ENCODE data around the gene CPA5. TPM values are rescaled to one million over a fixed set of nuclear protein-coding genes. Genes with fewer than 3 reads are reported as not detected.

The CPA5 gene
- total RNA-seq, 1 donor from 2014 or later = 0.91 TPM

DNA sequence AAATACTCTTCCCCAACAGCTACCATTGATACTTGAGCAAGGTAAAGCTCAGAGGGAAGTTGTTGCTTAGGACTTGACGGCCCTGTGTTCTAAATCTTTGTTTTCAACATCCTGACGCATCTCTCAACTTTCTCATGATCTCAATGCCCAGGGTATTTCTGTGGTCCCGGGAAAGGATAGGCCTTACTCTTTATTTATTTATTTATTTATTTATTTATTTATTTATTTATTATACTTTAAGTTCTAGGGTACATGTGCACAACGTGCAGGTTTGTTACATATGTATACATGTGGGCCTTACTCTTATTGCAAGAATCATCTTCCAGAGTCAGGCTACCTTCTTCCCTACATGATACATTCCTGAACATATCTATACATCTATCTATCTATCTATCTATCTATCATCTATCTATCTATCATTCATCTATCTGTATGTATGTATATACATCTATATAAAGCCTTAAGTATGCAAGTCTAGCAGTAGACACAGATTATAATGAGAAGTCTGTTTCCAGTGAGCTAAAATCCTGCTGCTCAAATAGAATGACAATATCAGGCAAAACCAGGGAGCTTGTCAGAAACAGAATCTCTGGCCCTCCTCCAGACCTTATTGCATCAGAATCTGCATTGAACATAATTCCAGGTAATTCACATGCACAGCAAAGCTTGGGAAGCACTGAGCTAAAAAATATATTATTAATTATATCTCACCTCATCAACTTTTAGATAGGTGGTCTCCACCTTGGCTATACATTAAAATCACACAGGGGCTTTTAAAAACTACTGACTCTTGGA, 12.2 kb upstream of the CPA5 start:
- intact Hi-C loops (cut with micrococcal nuclease) = no loop called here

DNA sequence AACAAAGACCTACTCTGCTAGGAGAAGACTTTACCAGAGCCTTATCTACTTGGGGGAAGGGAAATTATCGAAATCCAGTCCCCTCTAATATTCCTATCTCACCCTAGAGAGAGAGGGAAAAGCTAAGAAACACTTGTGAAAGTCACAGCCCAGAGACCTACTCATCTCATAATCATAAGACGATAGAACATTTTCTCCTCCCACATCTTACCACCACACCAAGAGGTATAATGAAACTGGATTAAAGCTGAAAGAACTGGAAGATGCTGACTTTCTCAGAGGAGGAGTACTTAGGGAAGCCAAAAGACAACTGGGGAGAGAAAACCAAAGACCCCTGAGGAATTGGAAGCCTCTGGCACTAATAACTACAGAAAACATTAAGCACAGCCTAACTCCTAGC, 10.8 kb upstream of the CPA5 start:
- intact Hi-C loops (cut with micrococcal nuclease) = no loop called here

DNA sequence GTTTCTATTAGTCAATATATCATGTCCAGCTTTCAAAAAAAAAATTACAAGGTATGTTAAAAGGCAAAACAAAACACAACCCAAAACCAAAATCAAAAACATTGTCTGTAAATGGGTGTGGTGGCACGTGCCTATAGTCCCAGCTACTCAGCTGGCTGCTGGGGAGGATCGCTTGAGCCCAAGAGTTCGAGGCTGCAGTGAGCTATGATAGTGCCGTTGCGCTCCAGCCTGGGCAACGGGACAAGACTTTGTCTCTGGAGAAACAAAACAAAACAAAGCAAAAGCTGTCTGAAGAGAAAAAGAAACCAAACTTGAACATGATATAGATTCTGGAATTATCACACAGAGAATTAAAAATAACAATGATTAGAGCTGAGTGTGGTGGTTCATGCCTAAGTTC, 10.3 kb upstream of the CPA5 start:
- intact Hi-C loops (cut with micrococcal nuclease) = no loop called here

DNA sequence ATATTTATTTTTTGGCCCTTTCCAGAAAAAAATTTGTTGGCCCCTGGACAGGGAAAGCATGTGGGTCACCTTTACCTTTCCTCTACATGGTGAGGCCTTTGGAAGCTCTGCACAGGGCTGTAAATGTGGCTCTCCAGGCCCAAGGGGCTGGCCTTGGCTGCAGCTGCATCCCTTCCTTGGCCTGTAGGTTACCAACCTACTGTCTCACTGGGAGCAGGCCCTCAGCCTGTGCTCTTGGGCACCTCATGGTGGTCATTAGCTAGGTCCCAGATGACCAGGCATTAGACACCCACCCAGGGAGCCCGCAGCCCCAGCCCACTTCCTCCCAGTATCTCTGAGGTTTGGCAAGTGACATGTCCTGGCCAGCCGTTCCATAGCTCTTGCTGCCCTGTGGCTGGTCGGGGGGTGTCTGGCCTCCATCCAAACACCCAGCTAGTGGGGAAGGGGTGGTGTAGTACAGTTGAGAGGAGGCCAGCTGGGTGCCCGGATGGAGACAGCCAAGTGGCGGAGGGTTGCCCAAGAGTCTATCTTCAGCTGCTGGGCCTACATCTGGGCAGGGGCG, 7.1 kb upstream of the CPA5 start:
- intact Hi-C loops (cut with micrococcal nuclease) = no loop called here

DNA sequence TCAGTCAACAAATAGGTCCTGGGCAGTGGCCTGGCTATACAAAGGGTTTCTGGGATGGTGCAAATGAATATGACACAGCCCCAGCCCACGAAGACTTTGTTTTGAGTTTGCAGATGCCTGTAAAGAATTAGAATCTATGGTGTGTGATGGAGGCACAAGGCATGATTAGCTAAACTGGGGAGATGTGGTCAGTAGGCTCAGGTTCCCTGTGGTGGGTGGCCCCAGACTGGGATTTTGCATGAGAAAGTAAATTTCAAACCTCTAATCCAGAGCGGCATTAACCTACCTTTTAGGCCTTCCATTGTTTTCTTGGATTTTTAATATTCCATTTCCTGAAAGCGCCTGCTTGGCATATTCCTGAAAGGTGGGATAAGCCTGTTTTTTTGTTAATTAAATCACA, 6.4 kb upstream of the CPA5 start:
- intact Hi-C loops (cut with micrococcal nuclease) = no loop called here

DNA sequence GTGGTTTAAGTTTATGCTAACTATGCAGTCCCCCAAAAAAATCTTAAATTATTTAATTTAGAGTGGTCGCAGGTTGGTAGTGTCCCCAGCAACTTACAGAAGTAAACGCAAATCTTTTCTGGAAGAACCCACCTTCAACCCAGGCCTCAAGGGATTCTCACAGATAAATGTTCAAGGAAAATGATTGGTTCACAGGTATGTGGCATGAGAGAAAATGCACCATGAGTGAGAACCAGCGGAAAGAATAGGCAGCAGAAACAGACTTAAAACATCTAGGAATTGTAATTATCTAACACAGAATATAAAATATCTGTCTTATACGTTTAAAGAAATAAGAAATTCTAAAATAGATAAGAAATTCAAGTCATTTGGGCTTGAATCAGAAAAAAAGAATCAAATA, 2.7 kb upstream of the CPA5 start:
- intact Hi-C loops (cut with micrococcal nuclease) = no loop called here

DNA sequence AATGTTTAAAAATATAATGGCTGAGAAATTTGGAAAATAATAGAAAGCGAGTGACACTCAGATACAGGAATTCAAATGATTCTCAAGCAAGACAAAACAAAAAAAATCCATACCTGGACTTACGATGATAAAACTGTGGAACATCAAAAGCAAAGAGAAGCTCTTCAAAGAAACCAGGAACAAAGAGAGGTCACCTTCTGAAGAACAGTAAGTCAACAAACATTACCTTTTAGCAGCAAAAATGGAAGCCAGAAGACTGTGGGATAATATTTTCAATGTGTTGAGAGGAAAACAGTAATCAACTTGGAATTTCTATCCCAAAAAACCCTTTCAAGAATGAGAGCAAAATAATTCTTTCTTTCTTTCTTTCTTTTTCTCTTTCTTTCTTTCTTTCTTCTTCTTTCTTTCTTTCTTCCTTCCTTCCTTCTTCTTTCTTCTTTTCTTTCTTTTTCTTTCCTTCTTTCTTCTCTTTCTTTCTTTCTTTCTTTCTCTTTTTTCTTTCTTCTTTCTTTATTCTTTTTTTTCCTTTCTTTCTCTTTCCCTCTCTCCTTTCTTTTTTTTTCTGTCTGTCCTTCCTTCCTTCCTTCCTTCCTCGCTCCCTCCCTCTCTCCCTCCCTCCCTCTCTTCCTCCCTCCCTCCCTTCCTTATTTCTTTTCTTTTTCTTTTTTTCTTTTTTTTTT, 1.8 kb upstream of the CPA5 start:
- intact Hi-C loops (cut with micrococcal nuclease) = no loop called here

DNA sequence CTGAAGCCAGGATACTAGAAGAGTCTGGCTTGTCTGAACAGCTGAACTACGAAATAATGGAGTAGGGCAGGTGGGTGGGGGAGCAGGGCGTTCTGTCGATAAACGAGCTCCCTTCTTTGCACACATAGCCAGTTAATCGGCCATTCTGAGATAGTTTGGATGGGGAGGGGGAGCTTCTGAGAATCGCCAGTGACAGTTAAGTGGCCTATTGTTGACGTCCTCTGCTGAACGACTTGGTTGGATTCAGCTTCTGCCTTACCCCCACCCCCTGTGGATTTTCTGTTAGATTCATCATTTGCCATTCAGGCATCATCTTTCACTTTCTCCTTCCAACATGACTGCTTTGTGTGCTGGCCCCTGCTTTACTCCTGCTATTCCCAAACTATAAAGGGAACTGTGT, 520 bp downstream of the CPA5 start:
- intact Hi-C loops (cut with micrococcal nuclease) = no loop called here

DNA sequence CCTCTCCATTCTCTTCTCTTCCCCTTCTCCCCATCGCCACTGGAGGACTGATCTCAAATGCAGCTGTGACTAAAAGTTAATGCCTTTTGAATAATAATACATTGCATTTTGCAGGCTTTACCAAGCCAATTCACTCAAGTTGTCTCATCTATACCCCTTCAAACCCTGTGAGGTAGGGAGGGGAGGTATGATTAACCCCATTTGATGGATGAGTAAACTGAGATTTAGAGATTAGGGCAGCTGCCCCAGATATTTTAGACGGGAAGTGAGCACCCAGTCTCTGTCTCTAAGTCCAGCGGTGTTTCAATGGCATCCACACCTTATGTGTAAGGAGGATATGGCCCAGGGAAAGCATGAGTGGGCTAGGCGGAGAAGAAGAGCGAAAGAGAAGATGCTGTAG, 1.1 kb downstream of the CPA5 start:
- intact Hi-C loops (cut with micrococcal nuclease) = no loop called here

DNA sequence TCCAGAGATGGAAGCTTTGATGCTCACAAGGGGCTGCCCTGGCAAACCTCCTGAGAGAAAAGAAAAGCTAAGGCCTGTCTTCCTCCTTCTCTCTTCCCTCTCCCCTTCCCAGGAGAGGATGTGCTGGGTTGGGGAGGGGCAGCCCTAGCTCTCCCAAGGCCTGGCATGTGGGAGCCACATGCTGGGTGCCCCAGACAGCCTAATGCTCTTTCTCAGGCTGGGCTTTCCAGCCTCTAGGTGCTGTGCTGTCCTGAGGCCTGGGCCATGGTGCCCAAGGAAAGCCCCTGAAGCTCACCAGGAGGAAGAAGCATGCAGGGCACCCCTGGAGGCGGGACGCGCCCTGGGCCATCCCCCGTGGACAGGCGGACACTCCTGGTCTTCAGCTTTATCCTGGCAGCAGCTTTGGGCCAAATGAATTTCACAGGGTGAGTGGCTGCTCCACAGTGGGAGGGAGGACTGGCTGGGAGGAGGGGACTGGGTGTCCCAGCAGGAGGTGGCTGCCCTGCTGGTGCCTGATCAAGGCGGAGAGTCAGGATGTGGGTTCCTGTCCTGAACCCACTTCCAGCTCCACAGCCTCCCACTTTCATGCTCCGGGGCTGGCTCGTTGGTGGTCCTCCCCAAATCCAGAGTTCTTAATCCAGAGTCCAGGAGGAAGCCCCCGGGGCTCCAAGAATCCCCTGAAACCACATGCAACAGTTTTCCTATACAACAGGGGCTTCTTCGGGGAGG, 1.7 kb downstream of the CPA5 start:
- intact Hi-C loops (cut with micrococcal nuclease) = no loop called here

DNA sequence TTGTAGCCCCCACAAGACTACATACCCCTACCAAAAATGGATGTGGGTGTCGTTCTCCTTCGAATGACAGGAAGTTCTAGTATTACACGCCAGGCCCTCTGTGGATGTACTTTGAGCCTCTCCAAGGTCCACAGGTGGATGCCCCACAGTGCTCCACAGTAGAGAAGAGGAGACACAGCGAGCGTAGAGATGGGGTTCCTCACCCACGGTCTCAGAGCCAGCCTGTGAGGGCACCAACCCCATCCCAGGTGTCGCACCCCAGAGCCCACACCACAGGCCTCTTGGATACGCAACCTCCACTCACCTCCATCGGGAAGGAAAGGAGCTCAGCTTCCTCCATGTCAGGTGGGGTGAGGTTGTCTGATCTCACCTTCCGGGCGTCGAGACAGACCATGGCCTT, 2.3 kb downstream of the CPA5 start:
- intact Hi-C loops (cut with micrococcal nuclease) = no loop called here

DNA sequence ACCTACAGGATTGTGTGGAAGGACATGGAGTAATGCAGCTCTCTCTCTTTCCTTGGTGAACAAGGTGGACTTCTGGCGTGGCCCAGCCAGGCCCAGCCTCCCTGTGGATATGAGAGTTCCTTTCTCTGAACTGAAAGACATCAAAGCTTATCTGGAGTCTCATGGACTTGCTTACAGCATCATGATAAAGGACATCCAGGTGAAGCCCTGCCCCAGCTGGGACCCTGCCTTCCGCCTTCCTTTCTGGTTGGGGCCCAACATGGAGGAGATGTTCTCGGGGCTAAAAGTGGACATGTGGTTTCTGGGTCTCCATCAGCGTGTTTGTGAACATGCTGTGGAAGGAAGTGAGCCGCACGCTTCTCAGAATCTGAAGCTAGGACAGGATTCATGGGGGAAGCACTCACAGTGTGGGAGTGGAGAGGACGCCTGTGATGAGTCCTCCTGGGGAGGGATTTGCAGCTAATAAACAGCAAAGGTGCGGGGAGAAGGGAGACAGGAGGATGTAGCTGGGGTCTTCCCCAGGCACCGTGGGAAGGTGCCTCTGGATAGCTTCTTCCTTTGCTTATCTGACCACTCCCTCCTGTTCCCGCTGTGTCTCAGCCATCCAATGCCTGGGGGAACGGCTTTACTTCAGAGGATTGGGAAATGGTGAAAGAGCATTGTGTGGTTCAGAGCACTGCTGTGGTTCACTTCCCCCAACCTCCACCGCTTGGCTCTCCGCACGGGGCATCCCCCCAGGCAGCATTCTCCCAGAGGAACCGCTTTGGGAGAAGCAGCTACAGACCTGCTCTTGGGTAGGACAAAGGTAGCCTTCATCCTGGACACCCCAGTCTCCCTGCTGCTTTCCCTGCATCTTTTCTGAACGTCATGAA, 5.5 kb downstream of the CPA5 start:
- intact Hi-C loops (cut with micrococcal nuclease) = no loop called here

DNA sequence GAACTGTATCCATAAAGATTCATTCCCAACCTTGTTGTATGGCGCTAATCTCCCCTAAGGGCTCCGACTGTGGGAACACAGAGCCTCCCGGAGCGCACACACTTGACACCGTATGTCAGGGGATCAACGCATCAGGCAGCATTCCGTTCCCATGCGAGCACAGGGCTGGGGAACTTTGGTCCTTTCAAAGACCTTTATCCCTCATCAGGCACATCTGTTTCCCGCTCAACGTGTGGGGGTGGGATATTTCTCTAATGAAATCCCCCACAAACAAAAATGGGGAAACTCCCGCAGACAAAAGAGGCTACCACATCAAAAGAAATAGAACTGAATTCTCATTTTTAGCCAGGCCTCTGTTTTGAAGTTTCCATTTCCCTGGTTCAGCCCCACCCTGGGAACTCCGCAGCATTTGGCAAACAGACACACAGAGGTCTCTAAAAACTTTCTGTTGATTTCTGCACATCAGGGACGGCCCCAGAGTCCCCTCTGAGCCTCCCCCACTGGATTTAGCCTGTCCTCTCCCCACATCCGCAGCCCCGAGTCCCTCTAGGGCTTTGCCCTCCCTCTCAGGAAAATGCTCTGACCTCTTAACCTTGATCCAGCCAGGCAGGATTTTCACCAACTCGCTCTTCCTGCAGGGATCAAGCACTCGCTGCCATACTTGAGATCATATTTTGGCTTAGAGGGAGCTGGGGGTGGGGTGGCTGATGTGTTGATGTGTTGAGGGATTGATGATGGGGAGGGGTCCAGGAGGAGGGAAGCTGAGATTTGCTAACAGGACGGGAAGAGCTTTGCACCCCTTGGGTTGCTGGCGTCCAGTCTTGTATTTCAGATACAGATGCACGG, 6.6 kb downstream of the CPA5 start:
- intact Hi-C loops (cut with micrococcal nuclease) = no loop called here

DNA sequence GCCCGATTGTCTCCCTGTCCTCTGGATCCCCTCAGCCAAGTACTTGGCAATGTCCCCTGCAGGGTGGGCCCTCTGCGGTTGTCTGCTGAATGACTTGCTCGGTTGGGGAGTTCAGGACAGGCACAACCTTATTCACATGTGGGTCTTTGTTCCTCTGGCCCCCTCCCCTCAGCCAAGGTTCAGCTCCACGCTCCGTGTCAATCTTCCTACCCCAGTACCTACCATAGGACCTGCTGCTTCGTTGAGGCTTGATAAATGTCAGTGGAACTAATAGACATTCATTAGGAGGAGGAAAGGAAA, 7.1 kb downstream of the CPA5 start:
- intact Hi-C loops (cut with micrococcal nuclease) = no loop called here

DNA sequence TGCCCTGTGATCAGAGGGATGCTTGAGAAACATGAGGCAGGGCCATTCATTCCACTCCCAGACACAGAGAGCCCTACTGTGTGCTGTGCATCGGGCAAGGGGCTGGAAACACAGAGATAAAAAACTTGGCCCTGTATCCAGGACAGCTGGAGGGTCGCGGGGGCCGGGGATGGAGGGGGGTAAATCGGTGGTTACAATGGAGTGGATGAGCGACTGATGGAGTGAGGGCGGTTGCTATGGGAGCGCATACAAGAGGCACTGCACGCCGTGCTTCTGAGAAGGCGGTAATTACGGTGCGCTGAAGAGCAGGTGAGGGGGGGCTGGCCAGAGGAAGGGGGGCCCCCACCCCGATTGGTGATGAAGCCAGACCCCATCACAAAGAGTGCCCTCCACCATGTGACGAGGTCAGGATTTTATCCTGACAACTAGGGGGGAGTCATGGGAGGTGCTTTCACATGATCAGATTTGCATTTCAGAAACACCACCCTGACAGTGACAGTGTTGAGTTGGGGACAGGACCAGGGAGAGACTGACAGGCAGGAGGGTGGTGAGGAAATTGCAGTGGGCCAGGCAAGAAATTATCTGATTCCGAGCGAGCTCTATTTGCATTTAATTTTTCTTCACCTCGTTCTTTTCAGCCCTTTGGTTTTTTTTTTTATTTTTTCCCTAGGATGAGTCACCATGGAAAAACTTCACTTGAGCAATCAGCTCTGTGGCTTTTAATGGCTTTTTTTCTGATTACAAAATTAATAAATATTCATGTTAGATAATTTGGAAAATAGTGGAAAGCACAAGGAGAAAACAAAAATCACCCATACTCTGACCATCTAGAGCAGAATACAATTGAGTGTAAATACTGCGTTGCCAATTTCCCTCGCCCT, 7.8 kb downstream of the CPA5 start:
- intact Hi-C loops (cut with micrococcal nuclease) = no loop called here

DNA sequence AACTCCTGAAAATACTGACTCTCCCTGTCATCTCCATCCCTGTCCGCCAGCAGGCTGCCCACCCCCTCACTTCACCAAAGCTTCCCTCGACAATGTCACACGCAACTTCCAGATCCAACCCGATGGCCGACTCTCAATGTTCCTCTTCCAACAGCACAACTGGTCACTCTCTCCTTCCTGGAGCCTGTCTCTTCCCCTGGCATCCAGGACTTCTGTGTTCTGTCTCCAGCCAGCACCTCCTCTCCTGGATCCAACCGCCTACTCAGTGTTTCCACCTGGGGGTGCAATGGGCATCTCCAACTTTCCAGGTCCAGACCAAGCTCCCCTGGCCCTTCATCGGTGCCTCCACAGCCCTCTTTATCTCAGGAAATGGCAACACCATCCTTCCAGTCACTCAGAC, 8.6 kb downstream of the CPA5 start:
- intact Hi-C loops (cut with micrococcal nuclease) = no loop called here

DNA sequence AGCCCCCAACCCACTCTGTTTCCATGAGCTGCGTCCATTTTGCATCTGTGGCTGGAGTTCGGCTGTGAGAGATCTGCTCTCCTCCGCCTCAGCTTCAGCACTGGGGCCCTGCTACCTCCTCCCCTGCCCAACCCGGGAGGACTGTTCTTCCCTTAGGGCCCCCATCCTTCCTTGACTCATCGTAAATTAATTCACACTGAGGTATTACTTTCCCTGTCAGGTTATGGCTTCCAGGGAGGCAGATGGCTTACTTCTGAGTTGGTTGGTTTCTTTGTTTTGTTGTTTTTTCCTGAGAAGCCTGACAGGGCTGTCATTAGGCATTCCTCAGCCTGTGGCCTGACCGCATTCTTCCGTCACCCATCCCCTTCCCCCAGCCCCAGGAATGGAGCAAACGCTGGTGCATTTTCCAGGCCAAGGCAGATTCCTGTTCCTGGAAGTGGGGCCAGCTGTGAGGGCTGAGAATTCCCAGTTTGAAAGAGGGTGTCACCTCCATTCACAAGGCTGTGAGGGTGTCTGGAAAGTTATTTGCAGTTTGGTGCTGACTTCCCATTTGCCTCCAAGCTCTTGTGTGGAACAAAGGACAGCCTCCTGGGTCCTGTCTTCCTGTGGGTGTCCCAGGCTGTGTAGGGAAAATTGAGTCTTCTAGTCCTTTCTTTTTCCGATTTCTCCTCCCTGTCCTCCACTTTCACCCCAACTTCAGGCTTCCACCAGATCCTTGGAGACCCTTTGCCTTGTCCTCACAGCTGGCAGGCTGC, 11.7 kb downstream of the CPA5 start:
- intact Hi-C loops (cut with micrococcal nuclease) = no loop called here

DNA sequence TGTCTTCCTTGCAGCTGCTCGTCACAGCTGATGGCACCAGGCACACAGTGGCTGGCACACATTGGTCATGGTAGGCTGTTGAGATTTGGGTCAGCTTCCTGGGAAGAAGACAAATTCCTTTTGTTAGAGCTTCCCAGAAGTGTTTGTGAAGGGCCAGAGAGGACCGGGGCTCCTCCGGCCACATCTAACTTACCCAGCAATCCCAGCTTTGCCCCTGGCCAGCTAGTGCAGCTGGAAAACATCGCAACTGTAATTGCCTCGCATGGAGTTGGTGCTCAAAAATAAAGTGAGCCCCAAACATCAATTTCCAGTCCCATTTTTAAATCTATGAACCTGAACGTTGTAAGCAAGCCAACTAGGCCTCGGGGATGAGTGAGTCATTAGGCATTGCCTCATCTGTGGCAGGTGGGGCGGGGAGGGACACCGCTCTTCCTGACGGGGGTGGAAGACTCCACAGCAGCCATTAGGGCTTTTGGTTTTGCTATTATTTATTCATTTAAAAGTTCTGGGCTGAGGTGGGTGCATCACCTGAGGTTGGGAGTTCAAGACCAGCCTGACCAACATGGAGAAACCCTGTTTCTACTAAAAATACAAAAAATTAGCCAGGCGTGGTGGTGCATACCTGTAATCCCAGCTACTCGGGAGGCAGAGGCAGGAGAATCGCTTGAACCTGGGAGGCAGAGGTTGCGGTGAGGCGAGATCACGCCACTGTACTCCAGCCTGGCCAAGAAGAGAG, 12.4 kb downstream of the CPA5 start:
- intact Hi-C loops (cut with micrococcal nuclease) = no loop called here

Measured in T-helper 1 cell treated with Interleukin-12 subunit alpha and Interleukin-12 subunit beta and Interleukin-4 antibody, amounts not matched to agents 30 ng/mL and 1 ng/mL, for 36 hours (primary cell).